ENCODE measurements around the gene EPS8L2.
"Not testable (repeated sequence)": the region's sequence is repeated elsewhere in the genome, so short reads cannot be mapped to it uniquely, and the experiment has no call there.

The EPS8L2 gene

GRCh38 chr11:729492-730074 lies 23.6 kb downstream of the EPS8L2 start:
- H3K36me3 ChIP-seq (ENCODE audit: insufficient read depth, low read length), result no peaks in the 10 kb centered on the region
- H3K9ac ChIP-seq (ENCODE audit: low read depth, low read length), result no peak overlapping the region
- peaks cover 10% of the 10 kb centered on the region; the same call in 1 of the 2 replicates for H3K4me1 ChIP-seq (ENCODE audit: insufficient read depth, low read length)
- H3K9me3 ChIP-seq (ENCODE audit: control insufficient read depth, insufficient read depth, low read length), result no peaks in the 10 kb centered on the region

- no peak overlapping the region for H3K9ac ChIP-seq (ENCODE audit: low read depth, low read length)
These were observed 27.0 kb downstream of the EPS8L2 start for GRCh38 chr11:733072-733471.

GRCh38 chr11:734541-734940 lies 28.5 kb downstream of the EPS8L2 start:
- not testable (repeated sequence) for H3K36me3 ChIP-seq (ENCODE audit: insufficient read depth, low read length); H3K9me3 ChIP-seq (ENCODE audit: control insufficient read depth, insufficient read depth, low read length); H3K4me1 ChIP-seq (ENCODE audit: insufficient read depth, low read length); H3K9ac ChIP-seq (ENCODE audit: low read depth, low read length)

More at GRCh38 chr11:733072-733471, 27.0 kb downstream of the EPS8L2 start:
- no peaks in the 10 kb centered on the region for H3K4me1 ChIP-seq (ENCODE audit: insufficient read depth, low read length)
- H3K36me3 ChIP-seq (ENCODE audit: insufficient read depth, low read length), result no peaks in the 10 kb centered on the region
- H3K9me3 ChIP-seq (ENCODE audit: control insufficient read depth, insufficient read depth, low read length), result no peaks in the 10 kb centered on the region

- Histone ChIP-seq H3K9me3 (ENCODE audit: control insufficient read depth, insufficient read depth, low read length) (no peaks in the 10 kb centered on the region), H3K36me3 (ENCODE audit: insufficient read depth, low read length) (no peaks in the 10 kb centered on the region), H3K9ac (ENCODE audit: low read depth, low read length) (no peak overlapping the region), H3K4me1 (ENCODE audit: insufficient read depth, low read length) (no peaks in the 10 kb centered on the region)
These were observed 31.3 kb downstream of the EPS8L2 start for GRCh38 chr11:737366-737765.

- not testable (repeated sequence) for H3K9ac ChIP-seq (ENCODE audit: low read depth, low read length); H3K36me3 ChIP-seq (ENCODE audit: insufficient read depth, low read length); H3K9me3 ChIP-seq (ENCODE audit: control insufficient read depth, insufficient read depth, low read length); H3K4me1 ChIP-seq (ENCODE audit: insufficient read depth, low read length)
These were observed 31.9 kb downstream of the EPS8L2 start for GRCh38 chr11:737899-738298.

- Histone ChIP-seq H3K4me1 (ENCODE audit: insufficient read depth, low read length) (peaks cover 4% of the 10 kb centered on the region; the same call in 1 of the 2 replicates), H3K9me3 (ENCODE audit: control insufficient read depth, insufficient read depth, low read length) (no peaks in the 10 kb centered on the region), H3K36me3 (ENCODE audit: insufficient read depth, low read length) (no peaks in the 10 kb centered on the region), H3K9ac (ENCODE audit: low read depth, low read length) (no peak overlapping the region)
These were observed 36.1 kb downstream of the EPS8L2 start for GRCh38 chr11:742156-742546.

GRCh38 chr11:742571-743201 lies 36.7 kb downstream of the EPS8L2 start:
- Histone ChIP-seq H3K36me3 (ENCODE audit: insufficient read depth, low read length) (no peaks in the 10 kb centered on the region), H3K9me3 (ENCODE audit: control insufficient read depth, insufficient read depth, low read length) (no peaks in the 10 kb centered on the region), H3K4me1 (ENCODE audit: insufficient read depth, low read length) (peaks cover 4% of the 10 kb centered on the region; the same call in 1 of the 2 replicates), H3K9ac (ENCODE audit: low read depth, low read length) (no peak overlapping the region)

GRCh38 chr11:745428-745827 lies 39.4 kb downstream of the EPS8L2 start:
- no peaks in the 10 kb centered on the region for H3K9me3 ChIP-seq (ENCODE audit: control insufficient read depth, insufficient read depth, low read length)
- peaks cover 9% of the 10 kb centered on the region; the same call in 1 of the 2 replicates for H3K4me1 ChIP-seq (ENCODE audit: insufficient read depth, low read length)
- no peak overlapping the region for H3K9ac ChIP-seq (ENCODE audit: low read depth, low read length)
- no peaks in the 10 kb centered on the region for H3K36me3 ChIP-seq (ENCODE audit: insufficient read depth, low read length)

GRCh38 chr11:746289-747157 lies 40.5 kb downstream of the EPS8L2 start:
- no peaks in the 10 kb centered on the region for H3K36me3 ChIP-seq (ENCODE audit: insufficient read depth, low read length)
- H3K4me1 ChIP-seq (ENCODE audit: insufficient read depth, low read length), result peaks cover 9% of the 10 kb centered on the region; the same call in 1 of the 2 replicates
- peak overlapping the region; percentile 97 for H3K9ac ChIP-seq (ENCODE audit: low read depth, low read length)
- no peaks in the 10 kb centered on the region for H3K9me3 ChIP-seq (ENCODE audit: control insufficient read depth, insufficient read depth, low read length)

GRCh38 chr11:747158-748006 lies 41.4 kb downstream of the EPS8L2 start, which contains the start of gene TALDO1:
Gene TALDO1, plus strand, starts transcription at chr11:747464. Its CDS starts 18 bp downstream, at chr11:747482.
- Histone ChIP-seq H3K4me1 (ENCODE audit: insufficient read depth, low read length) (peaks cover 9% of the 10 kb centered on the region; the same call in 1 of the 2 replicates), H3K36me3 (ENCODE audit: insufficient read depth, low read length) (no peaks in the 10 kb centered on the region), H3K9ac (ENCODE audit: low read depth, low read length) (peak within 1 kb of the TSS; percentile 97), H3K9me3 (ENCODE audit: control insufficient read depth, insufficient read depth, low read length) (no peaks in the 10 kb centered on the region)

GRCh38 chr11:748007-748359 lies 42.0 kb downstream of the EPS8L2 start:
- peak overlapping the region; percentile 97 for H3K9ac ChIP-seq (ENCODE audit: low read depth, low read length)
- H3K9me3 ChIP-seq (ENCODE audit: control insufficient read depth, insufficient read depth, low read length), result no peaks in the 10 kb centered on the region
- peaks cover 9% of the 10 kb centered on the region; the same call in 1 of the 2 replicates for H3K4me1 ChIP-seq (ENCODE audit: insufficient read depth, low read length)
- H3K36me3 ChIP-seq (ENCODE audit: insufficient read depth, low read length), result no peaks in the 10 kb centered on the region; the same call in 1 of the 2 replicates

GRCh38 chr11:749731-750130 lies 43.7 kb downstream of the EPS8L2 start:
- H3K4me1 ChIP-seq (ENCODE audit: insufficient read depth, low read length), result peaks cover 5% of the 10 kb centered on the region; the same call in 1 of the 2 replicates

GRCh38 chr11:760236-760635 lies 54.2 kb downstream of the EPS8L2 start:
- Histone ChIP-seq H3K9me3 (ENCODE audit: control insufficient read depth, insufficient read depth, low read length) (no peaks in the 10 kb centered on the region), H3K36me3 (ENCODE audit: insufficient read depth, low read length) (peaks cover 51% of the 10 kb centered on the region), H3K4me1 (ENCODE audit: insufficient read depth, low read length) (peaks cover 6% of the 10 kb centered on the region; the same call in 1 of the 2 replicates), H3K9ac (ENCODE audit: low read depth, low read length) (no peak overlapping the region)

More at GRCh38 chr11:749731-750130, 43.7 kb downstream of the EPS8L2 start:
- Histone ChIP-seq H3K9ac (ENCODE audit: low read depth, low read length) (no peak overlapping the region), H3K36me3 (ENCODE audit: insufficient read depth, low read length) (no peaks in the 10 kb centered on the region; the same call in 1 of the 2 replicates), H3K9me3 (ENCODE audit: control insufficient read depth, insufficient read depth, low read length) (no peaks in the 10 kb centered on the region)
